CD14-positive monocyte (primary cell): ENCODE results near the gene RPLP2. TPM values are rescaled to one million over a fixed set of nuclear protein-coding genes. Genes with fewer than 3 reads are reported as not detected.

Experiments
- DNase-seq, 3 donors: peaks; one replicate each; pipeline ENCODE4 v3.0.0-alpha.2; 2011 to 2022
- H2AFZ ChIP-seq: 2 replicates; pipeline ENCODE4 v1.6.0; 2012; ENCODE audit warnings: mild to moderate bottlenecking, low read depth, low read length, inconsistent platforms; ENCODE audit not compliant: insufficient read depth, poor library complexity, severe bottlenecking
- H3K27ac ChIP-seq, 2 donors: 1 replicate in 1 of 2; 2 replicates in 1 of 2; pipeline ENCODE4 v1.5.1; 2012 to 2013; ENCODE audit warnings: low read length in 2 of 2, control low read depth in 1 of 2, inconsistent platforms in 1 of 2, low read depth in 1 of 2, mild to moderate bottlenecking in 1 of 2
- H3K27me3 ChIP-seq, 2 donors: one replicate each; pipeline versions ENCODE4 v1.6.0 to v1.6.1; 2011 to 2013; ENCODE audit warnings: low read length in 2 of 2; ENCODE audit not compliant: control insufficient read depth in 2 of 2, insufficient read depth in 2 of 2
- H3K36me3 ChIP-seq, 2 donors: replicated peaks in 1 of 2; 1 replicate in 1 of 2; 2 replicates in 1 of 2; pipeline versions ENCODE4 v1.5.1 to v1.6.1; 2012 to 2013; ENCODE audit warnings: low read length in 2 of 2, control low read depth in 1 of 2, inconsistent platforms in 1 of 2, mild to moderate bottlenecking in 1 of 2; ENCODE audit not compliant: insufficient read depth in 2 of 2, control insufficient read depth in 1 of 2
- H3K4me1 ChIP-seq, 2 donors: 1 replicate in 1 of 2; 2 replicates in 1 of 2; pipeline versions ENCODE4 v1.5.1 to v1.6.1; 2012 to 2013; ENCODE audit warnings: low read length in 2 of 2, control low read depth in 1 of 2, inconsistent platforms in 1 of 2, mild to moderate bottlenecking in 1 of 2, moderate library complexity in 1 of 2; ENCODE audit not compliant: insufficient read depth in 2 of 2, control insufficient read depth in 1 of 2
- H3K4me2 ChIP-seq: replicated peaks from 2 replicates; pipeline ENCODE3; 2012; ENCODE audit warnings: low read length, moderate library complexity, mild to moderate bottlenecking; ENCODE audit not compliant: poor library complexity, severe bottlenecking; ENCODE audit errors: extremely low read depth
- H3K4me3 ChIP-seq, 3 experiments: fragments of 200-600 bp in 1 of 3; sonication (generic) in 1 of 3; replicated peaks in 1 of 3; 1 replicate in 2 of 3; 2 replicates in 1 of 3; pipeline ENCODE4 v1.5.1; 2011 to 2013; ENCODE audit warnings: low read length in 3 of 3, mild to moderate bottlenecking in 3 of 3, control low read depth in 2 of 3, low read depth in 2 of 3, inconsistent platforms in 1 of 3, moderate library complexity in 1 of 3
- H3K79me2 ChIP-seq: 2 replicates; pipeline ENCODE4 v1.6.0; 2012; ENCODE audit warnings: mild to moderate bottlenecking, control low read depth, inconsistent platforms, low read length, moderate library complexity; ENCODE audit not compliant: insufficient read depth
- H3K9ac ChIP-seq: 2 replicates; pipeline ENCODE4 v1.6.0; 2017; ENCODE audit warnings: low read length, mild to moderate bottlenecking; ENCODE audit not compliant: insufficient read depth, poor library complexity, severe bottlenecking
- H3K9me3 ChIP-seq, 2 donors: replicated peaks in 1 of 2; 1 replicate in 1 of 2; 2 replicates in 1 of 2; pipeline versions ENCODE4 v1.5.1 to v1.6.1; 2012 to 2013; ENCODE audit warnings: low read length in 2 of 2, control low read depth in 1 of 2; ENCODE audit not compliant: control insufficient read depth in 1 of 2, insufficient read depth in 1 of 2
- H4K20me1 ChIP-seq: 2 replicates; pipeline ENCODE4 v1.6.0; 2012; ENCODE audit warnings: mild to moderate bottlenecking, low read length, control low read depth, moderate library complexity; ENCODE audit not compliant: insufficient read depth
- H3K27ac Mint-ChIP-seq, 7 donors: one replicate each; pipeline ENCODE4 v1.8.0; 2020; ENCODE audit warnings: mild to moderate bottlenecking in 7 of 7, mixed read lengths in 7 of 7, moderate library complexity in 6 of 7, inconsistent platforms in 2 of 7
- H3K27me3 Mint-ChIP-seq, 3 donors: one replicate each; pipeline ENCODE4 v1.8.0; 2021 to 2022; ENCODE audit warnings: low read depth in 3 of 3, mild to moderate bottlenecking in 3 of 3, mixed read lengths in 3 of 3, moderate library complexity in 3 of 3, inconsistent platforms in 1 of 3
- H3K36me3 Mint-ChIP-seq, 2 donors: one replicate each; pipeline ENCODE4 v1.8.0; 2020; ENCODE audit warnings: mixed read lengths in 2 of 2, inconsistent platforms in 1 of 2, mild to moderate bottlenecking in 1 of 2
- H3K4me1 Mint-ChIP-seq: one replicate; pipeline ENCODE4 v1.8.0; 2020; ENCODE audit warnings: mild to moderate bottlenecking, mixed read lengths
- H3K4me3 Mint-ChIP-seq, 2 donors: one replicate each; pipeline ENCODE4 v1.8.0; 2020; ENCODE audit warnings: mild to moderate bottlenecking in 2 of 2, mixed read lengths in 2 of 2, moderate library complexity in 1 of 2
- H3K9me3 Mint-ChIP-seq, 7 donors: one replicate each; pipeline ENCODE4 v1.8.0; 2020 to 2022; ENCODE audit warnings: mixed read lengths in 7 of 7, mild to moderate bottlenecking in 6 of 7, moderate library complexity in 6 of 7, inconsistent platforms in 2 of 7
- CTCF ChIP-seq: fragments of 200-600 bp; IDR thresholded peaks from one replicate; pipeline ENCODE4 v1.8.0; 2022; ENCODE audit warnings: antibody characterized with exemption, mild to moderate bottlenecking
- WGBS: methylation state at CpG from one replicate; pipeline ENCODE4 v1.1.5; 2013; ENCODE audit warnings: missing lambda C conversion rate; ENCODE audit not compliant: insufficient coverage; 5-methylcytosine and 5-hydroxymethylcytosine counted together
- intact Hi-C, 2 donors: fragments of 100-400 bp; cut with micrococcal nuclease; formaldehyde crosslinking; loops; one replicate each; pipeline versions ENCODE4 v1.15.0 to v1.15.1; 2023
- polyA plus RNA-seq, 3 donors: library from polyadenylated mRNA; depleted of rRNA in 1 of 3; unstranded in 2 of 3; stranded (reverse) in 1 of 3; fragments of 300-500 nt in 2 of 3; fragments of >200 nt in 1 of 3; fragmentation: Illumina TruSeq in 2 of 3; gene quantifications; 1 replicate in 2 of 3; 2 replicates in 1 of 3; pipeline ENCODE4 v1.2.3, GENCODE V29; 2012 to 2021

Gene RPLP2
- polyA plus RNA-seq, 3 donors: 879 to 1,191 (median 990) TPM

DNA sequence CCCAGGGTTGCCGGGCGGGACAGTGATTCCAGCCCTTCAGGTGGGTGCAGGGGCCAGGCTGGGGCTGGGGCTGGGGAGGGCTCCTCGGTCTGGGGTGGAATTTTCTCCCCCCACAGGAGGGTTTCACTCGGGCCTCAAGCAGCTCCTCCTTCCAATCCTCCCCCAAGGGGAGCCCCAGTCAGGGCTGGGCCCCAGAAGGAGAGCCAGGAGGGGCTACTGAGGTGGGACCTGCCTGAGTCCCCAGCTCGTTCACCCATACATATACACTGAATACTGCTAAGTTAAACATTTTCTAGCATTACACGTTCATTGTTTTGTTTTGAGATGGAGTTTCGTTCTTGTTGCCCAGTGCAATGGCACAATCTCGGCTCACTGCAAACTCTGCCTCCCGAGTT is 16.5 kb downstream of the RPLP2 start:
- Mint-ChIP-seq H3K4me3 (peak overlapping the region; percentile 69 to 73), H3K27me3 (peaks cover 41 to 46% (median 45%) of the 10 kb centered on the region in 3 donors), H3K27ac (peak overlapping the region in 1 of 7 donors; percentile 30), H3K36me3 (peaks cover 32 to 40% of the 10 kb centered on the region in 2 donors), H3K9me3 (peaks cover 0 to 9% (median 1%) of the 10 kb centered on the region in 7 donors), H3K4me1 (peaks cover 64% of the 10 kb centered on the region)
- Histone ChIP-seq H3K9ac (no peak overlapping the region), H3K79me2 (peaks cover 32% of the 10 kb centered on the region), H4K20me1 (peaks cover 58% of the 10 kb centered on the region), H3K9me3 (no peaks in the 10 kb centered on the region), H3K27me3 (peaks cover 7 to 42% of the 10 kb centered on the region in 2 donors), H3K36me3 (peaks cover 21 to 32% of the 10 kb centered on the region in 2 donors), H3K4me1 (peaks cover 75 to 84% of the 10 kb centered on the region in 2 donors), H3K4me2 (no peak overlapping the region), H3K27ac (no peak overlapping the region), H3K4me3 (peak overlapping the region in 1 of 3 experiments; percentile 73), H2AFZ (no peak overlapping the region)
- intact Hi-C loops: no loop called here
- TF ChIP-seq CTCF: no peak
- 76% methylated on average over 4 of the region's 9 CpGs for WGBS
- no peak for DNase-seq

DNA sequence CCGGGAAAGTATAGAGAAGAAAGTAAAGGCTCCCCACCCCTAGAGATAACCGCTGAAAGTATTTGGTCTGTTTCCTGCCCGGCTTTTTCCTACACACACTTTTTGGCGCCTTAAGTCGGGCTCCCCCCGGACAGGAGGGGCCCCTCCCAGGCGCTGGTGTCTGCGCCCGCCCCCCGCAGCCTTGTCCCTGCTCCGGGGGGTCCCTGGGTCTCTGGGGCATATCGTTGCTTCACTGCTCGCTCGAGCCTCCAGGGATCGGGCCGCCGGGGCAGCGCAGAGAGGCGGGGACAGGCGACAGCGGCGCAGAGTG is 17.0 kb downstream of the RPLP2 start:
- TF ChIP-seq CTCF: no peak
- 0% methylated on average over 19 of the region's 22 CpGs for WGBS
- Histone ChIP-seq H3K4me2 (peak overlapping the region; percentile 84), H3K4me1 (peaks cover 74 to 84% of the 10 kb centered on the region in 2 donors), H3K4me3 (peak overlapping the region; percentile 21 to 73 (median 27)), H3K9me3 (no peaks in the 10 kb centered on the region), H4K20me1 (peaks cover 58% of the 10 kb centered on the region), H2AFZ (peak overlapping the region; percentile 63), H3K27ac (no peak overlapping the region), H3K27me3 (peaks cover 10 to 48% of the 10 kb centered on the region in 2 donors), H3K36me3 (peaks cover 21 to 32% of the 10 kb centered on the region in 2 donors), H3K9ac (peak overlapping the region; percentile 60), H3K79me2 (peaks cover 26% of the 10 kb centered on the region)
- intact Hi-C loops: no loop called here
- peaks cover 33 to 38% of the 10 kb centered on the region in 2 donors for H3K36me3 Mint-ChIP-seq
- H3K4me1 Mint-ChIP-seq: peaks cover 64% of the 10 kb centered on the region
- peak overlapping the region in 1 of 7 donors; percentile 30 for H3K27ac Mint-ChIP-seq
- H3K4me3 Mint-ChIP-seq: peak overlapping the region; percentile 69 to 73
- peaks cover 0 to 14% (median 1%) of the 10 kb centered on the region in 7 donors for H3K9me3 Mint-ChIP-seq
- H3K27me3 Mint-ChIP-seq: peaks cover 46 to 51% (median 51%) of the 10 kb centered on the region in 3 donors
- DNase-seq: no peak
